ENCODE results near the gene CLEC2D.
"Not testable (repeated sequence)": the region's sequence is repeated elsewhere in the genome, so short reads cannot be mapped to it uniquely, and the experiment has no call there.

GRCh38 chr12:9682508-9682907 is 13.0 kb downstream of the CLEC2D start:
- not testable (repeated sequence) for TF ChIP-seq CTCF (IDR thresholded peaks at IDR 0.05); EZH2 (IDR thresholded peaks at IDR 0.05; ENCODE audit: borderline replicate concordance, insufficient read depth, low read depth, low read length, poor library complexity, severe bottlenecking)
